ENCODE data around the gene HOXC5. TPM values are rescaled to one million over a fixed set of nuclear protein-coding genes. Genes with fewer than 3 reads are reported as not detected.

HOXC5 gene
- total RNA-seq, 2 experiments from 2014 or later: not detected

- POLR2A ChIA-PET: no interaction called here
- intact Hi-C loops (cut with DNase I, micrococcal nuclease): loop anchor here in 1 of 2 experiments (5.0 kb wide), 1 partner anchor 32 kb away; no protein-coding TSS in a partner anchor
- Histone ChIP-seq H3K27ac (ENCODE audit: low read depth in 1 of 2, low read length in 2 of 2) (no peak overlapping the region), H3K4me1 (ENCODE audit: insufficient read depth, low read length) (peaks cover 54% of the 10 kb centered on the region), H3K27me3 (ENCODE audit: control insufficient read depth in 1 of 2, insufficient read depth in 2 of 2, low read length in 2 of 2) (peaks cover 98 to 99% of the 10 kb centered on the region in 2 experiments), H3K36me3 (ENCODE audit: insufficient read depth, low read length) (no peaks in the 10 kb centered on the region), H3K4me3 (ENCODE audit: low read length) (no peak overlapping the region), H3K9me3 (ENCODE audit: control insufficient read depth in 1 of 2, insufficient read depth in 1 of 2, low read length in 2 of 2) (peaks cover 0 to 73% of the 10 kb centered on the region in 2 experiments)
- TF ChIP-seq CTCF (IDR thresholded peaks at IDR 0.05): no peak
- peaks cover 64% of the 10 kb centered on the region for H3K4me1 Mint-ChIP-seq (ENCODE audit: low read depth)
- H3K27me3 Mint-ChIP-seq: peaks cover 100% of the 10 kb centered on the region
- H3K9me3 Mint-ChIP-seq: no peaks in the 10 kb centered on the region
- H3K4me3 Mint-ChIP-seq: peak overlapping the region; percentile 88
- H3K27ac Mint-ChIP-seq: no peak overlapping the region
- CTCF ChIA-PET: no interaction called here
- ATAC-seq (ENCODE audit: poor library complexity) (no peak), DNase-seq (no peak)
- no peaks in the 10 kb centered on the region for H3K36me3 Mint-ChIP-seq (ENCODE audit: low read depth)
These were observed 38.4 kb upstream of the HOXC5 start for GRCh38 chr12:53994264-53995001.

- Mint-ChIP-seq H3K36me3 (ENCODE audit: low read depth) (no peaks in the 10 kb centered on the region), H3K4me3 (peak overlapping the region; percentile 88), H3K9me3 (no peaks in the 10 kb centered on the region), H3K27ac (no peak overlapping the region), H3K27me3 (peaks cover 100% of the 10 kb centered on the region), H3K4me1 (ENCODE audit: low read depth) (peaks cover 64% of the 10 kb centered on the region)
- ChIA-PET POLR2A (interaction anchor here (1.3 kb wide), 1 partner anchor 9 kb away, joined by 3 read pairs; no protein-coding TSS in a partner anchor), CTCF (interaction anchor here (0.9 to 1.0 kb wide), 2 partner anchors 11 to 206 kb away, joined by 3 to 4 read pairs; no protein-coding TSS in a partner anchor)
- H3K9me3 ChIP-seq (ENCODE audit: control insufficient read depth in 1 of 2, insufficient read depth in 1 of 2, low read length in 2 of 2): peaks cover 0 to 79% of the 10 kb centered on the region in 2 experiments
- peak overlapping the region; percentile 58 for H3K4me3 ChIP-seq (ENCODE audit: low read length)
- H3K4me1 ChIP-seq (ENCODE audit: insufficient read depth, low read length): peaks cover 56% of the 10 kb centered on the region
- ATAC-seq (ENCODE audit: poor library complexity) (no peak), DNase-seq (peak in 3 of 14 experiments; percentile 42 to 60 (median 44))
- no peaks in the 10 kb centered on the region for H3K36me3 ChIP-seq (ENCODE audit: insufficient read depth, low read length)
- intact Hi-C loops (cut with DNase I, micrococcal nuclease): loop anchor here in 1 of 2 experiments (5.0 kb wide), 1 partner anchor 33 kb away; no protein-coding TSS in a partner anchor
- H3K27ac ChIP-seq (ENCODE audit: low read depth in 1 of 2, low read length in 2 of 2): no peak overlapping the region
- no peak for TF ChIP-seq CTCF (IDR thresholded peaks at IDR 0.05)
- H3K27me3 ChIP-seq (ENCODE audit: control insufficient read depth in 1 of 2, insufficient read depth in 2 of 2, low read length in 2 of 2): peaks cover 98 to 99% of the 10 kb centered on the region in 2 experiments
These were observed 37.9 kb upstream of the HOXC5 start for GRCh38 chr12:53995002-53995377.

- no peak for TF ChIP-seq CTCF (IDR thresholded peaks at IDR 0.05)
- peaks cover 0 to 81% of the 10 kb centered on the region in 2 experiments for H3K9me3 ChIP-seq (ENCODE audit: control insufficient read depth in 1 of 2, insufficient read depth in 1 of 2, low read length in 2 of 2)
- POLR2A ChIA-PET: interaction anchor here (1.3 kb wide), 1 partner anchor 9 kb away, joined by 3 read pairs; no protein-coding TSS in a partner anchor
- peak overlapping the region; percentile 88 for H3K4me3 Mint-ChIP-seq
- peaks cover 100% of the 10 kb centered on the region for H3K27me3 Mint-ChIP-seq
- DNase-seq (peak in 3 of 14 experiments; percentile 36 to 54 (median 48)), ATAC-seq (ENCODE audit: poor library complexity) (peak; percentile 50)
- peaks cover 60% of the 10 kb centered on the region for H3K4me1 ChIP-seq (ENCODE audit: insufficient read depth, low read length)
- CTCF ChIA-PET: interaction anchor here (0.9 to 1.0 kb wide), 3 partner anchors 10 to 219 kb away, joined by 3 to 4 read pairs (median 3); no protein-coding TSS in a partner anchor
- intact Hi-C loops (cut with DNase I, micrococcal nuclease): loop anchor here in 1 of 2 experiments (5.0 kb wide), 1 partner anchor 33 kb away; no protein-coding TSS in a partner anchor
- no peaks in the 10 kb centered on the region for H3K36me3 ChIP-seq (ENCODE audit: insufficient read depth, low read length)
- H3K36me3 Mint-ChIP-seq (ENCODE audit: low read depth): no peaks in the 10 kb centered on the region
- no peaks in the 10 kb centered on the region for H3K9me3 Mint-ChIP-seq
- H3K27ac Mint-ChIP-seq: no peak overlapping the region
- H3K27ac ChIP-seq (ENCODE audit: low read depth in 1 of 2, low read length in 2 of 2): no peak overlapping the region
- H3K4me1 Mint-ChIP-seq (ENCODE audit: low read depth): peaks cover 61% of the 10 kb centered on the region
- peaks cover 97 to 99% of the 10 kb centered on the region in 2 experiments for H3K27me3 ChIP-seq (ENCODE audit: control insufficient read depth in 1 of 2, insufficient read depth in 2 of 2, low read length in 2 of 2)
- peak overlapping the region; percentile 58 for H3K4me3 ChIP-seq (ENCODE audit: low read length)
These were observed 37.2 kb upstream of the HOXC5 start for GRCh38 chr12:53995378-53996239.
